22Rv1 (cell line): ENCODE data around the gene RBM28.

ENCODE experiments used
- ZFX ChIP-seq: fragments of 450-650 bp; IDR thresholded peaks from 2 replicates; pipeline ENCODE4 v1.6.1; 2017; ENCODE audit warnings: antibody characterized with exemption, borderline replicate concordance
- TF ChIP-seq, protein P1 (sequence below): fragments of 450-650 bp; IDR thresholded peaks from 2 replicates; pipeline ENCODE4 v1.5.1; 2017; ENCODE audit warnings: mild to moderate bottlenecking

DNA sequence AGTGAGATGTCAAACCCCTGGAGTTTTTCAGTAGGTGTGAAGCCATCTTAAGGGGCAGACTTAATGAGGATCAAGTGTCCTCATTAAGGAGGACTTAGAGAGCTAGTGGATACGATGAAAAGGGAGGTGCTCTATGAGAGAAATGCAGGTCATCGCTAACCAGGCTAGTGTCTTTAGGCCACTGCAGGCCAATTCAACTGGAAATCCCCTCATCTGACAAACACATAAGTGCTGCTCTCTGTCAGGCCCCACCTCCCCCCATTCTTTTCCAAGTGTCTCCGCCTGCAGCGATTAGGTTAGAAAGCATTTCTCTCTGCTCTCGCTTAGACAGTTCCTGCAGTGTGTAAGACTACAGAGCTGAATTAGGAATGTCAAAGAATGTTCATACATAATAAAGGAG lies 33.7 kb downstream of the RBM28 start:
- TF ChIP-seq, protein P1, sequence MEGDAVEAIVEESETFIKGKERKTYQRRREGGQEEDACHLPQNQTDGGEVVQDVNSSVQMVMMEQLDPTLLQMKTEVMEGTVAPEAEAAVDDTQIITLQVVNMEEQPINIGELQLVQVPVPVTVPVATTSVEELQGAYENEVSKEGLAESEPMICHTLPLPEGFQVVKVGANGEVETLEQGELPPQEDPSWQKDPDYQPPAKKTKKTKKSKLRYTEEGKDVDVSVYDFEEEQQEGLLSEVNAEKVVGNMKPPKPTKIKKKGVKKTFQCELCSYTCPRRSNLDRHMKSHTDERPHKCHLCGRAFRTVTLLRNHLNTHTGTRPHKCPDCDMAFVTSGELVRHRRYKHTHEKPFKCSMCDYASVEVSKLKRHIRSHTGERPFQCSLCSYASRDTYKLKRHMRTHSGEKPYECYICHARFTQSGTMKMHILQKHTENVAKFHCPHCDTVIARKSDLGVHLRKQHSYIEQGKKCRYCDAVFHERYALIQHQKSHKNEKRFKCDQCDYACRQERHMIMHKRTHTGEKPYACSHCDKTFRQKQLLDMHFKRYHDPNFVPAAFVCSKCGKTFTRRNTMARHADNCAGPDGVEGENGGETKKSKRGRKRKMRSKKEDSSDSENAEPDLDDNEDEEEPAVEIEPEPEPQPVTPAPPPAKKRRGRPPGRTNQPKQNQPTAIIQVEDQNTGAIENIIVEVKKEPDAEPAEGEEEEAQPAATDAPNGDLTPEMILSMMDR = no peak
- no peak for TF ChIP-seq ZFX
